Measurements from ENCODE around the gene HOXB6.

DNA sequence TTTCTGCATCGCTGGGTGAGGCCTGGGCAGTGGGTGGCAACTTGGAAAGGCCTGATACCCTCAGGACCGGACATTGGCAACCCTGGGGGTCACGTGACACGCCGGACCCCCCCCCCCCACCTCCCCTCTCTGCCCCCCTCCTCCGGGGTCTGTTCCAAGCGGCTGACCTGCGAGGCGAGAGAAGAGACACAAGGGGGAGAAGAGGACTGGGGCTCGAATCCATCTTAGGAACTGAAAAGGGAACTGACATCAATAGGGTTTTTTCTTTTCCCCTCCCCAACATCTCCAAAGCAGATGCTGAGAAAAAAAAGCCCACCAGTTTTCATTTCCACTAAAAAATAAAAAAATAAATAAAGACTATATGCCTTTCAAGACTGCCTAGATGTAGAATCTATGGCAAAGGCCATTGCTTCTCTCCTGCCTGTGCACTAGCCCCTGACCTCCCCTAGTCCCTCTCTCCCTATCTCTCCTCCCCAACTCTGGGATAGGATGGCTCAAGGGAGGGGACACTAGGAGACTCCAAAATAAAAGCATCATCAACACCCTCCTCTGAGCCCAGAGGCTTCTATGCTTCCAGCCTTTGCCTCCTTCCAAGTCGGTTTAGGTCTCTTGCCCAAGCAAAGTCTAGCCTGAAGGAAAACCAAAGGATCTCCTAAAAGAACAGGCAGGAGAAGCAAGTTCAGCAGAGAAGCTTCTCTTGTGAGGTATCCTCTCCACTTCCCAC is 52.2 kb downstream of the HOXB6 start:
- TF ChIP-seq, protein P1, sequence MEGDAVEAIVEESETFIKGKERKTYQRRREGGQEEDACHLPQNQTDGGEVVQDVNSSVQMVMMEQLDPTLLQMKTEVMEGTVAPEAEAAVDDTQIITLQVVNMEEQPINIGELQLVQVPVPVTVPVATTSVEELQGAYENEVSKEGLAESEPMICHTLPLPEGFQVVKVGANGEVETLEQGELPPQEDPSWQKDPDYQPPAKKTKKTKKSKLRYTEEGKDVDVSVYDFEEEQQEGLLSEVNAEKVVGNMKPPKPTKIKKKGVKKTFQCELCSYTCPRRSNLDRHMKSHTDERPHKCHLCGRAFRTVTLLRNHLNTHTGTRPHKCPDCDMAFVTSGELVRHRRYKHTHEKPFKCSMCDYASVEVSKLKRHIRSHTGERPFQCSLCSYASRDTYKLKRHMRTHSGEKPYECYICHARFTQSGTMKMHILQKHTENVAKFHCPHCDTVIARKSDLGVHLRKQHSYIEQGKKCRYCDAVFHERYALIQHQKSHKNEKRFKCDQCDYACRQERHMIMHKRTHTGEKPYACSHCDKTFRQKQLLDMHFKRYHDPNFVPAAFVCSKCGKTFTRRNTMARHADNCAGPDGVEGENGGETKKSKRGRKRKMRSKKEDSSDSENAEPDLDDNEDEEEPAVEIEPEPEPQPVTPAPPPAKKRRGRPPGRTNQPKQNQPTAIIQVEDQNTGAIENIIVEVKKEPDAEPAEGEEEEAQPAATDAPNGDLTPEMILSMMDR (IDR thresholded peaks at IDR 0.05), result no peak
- TF ChIP-seq EP300 (IDR thresholded peaks at IDR 0.05), result no peak
- peak in 1 of 4 donors; percentile 55 for TF ChIP-seq POLR2A (IDR thresholded peaks at IDR 0.05)

Data from upper lobe of left lung (tissue), 4 donors.